ENCODE results near the gene CKS1B.

DNA sequence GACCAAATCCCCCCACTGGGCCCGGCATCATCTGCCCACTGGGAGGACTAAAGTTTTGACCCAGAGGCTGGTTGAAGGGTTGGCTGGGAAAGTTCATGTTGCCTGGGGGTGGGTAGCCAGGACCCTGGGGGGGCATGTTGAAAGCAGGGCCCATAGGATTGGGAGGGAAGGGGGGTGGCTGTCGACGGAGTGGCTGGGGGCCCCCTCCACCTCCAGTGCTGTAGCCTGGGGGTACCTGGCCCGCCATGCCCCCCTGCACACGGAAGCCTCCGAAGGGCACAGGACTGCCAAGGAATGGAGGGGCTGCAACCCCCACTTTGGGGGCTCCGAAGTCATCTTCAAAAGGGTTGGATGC, 15.1 kb upstream of the CKS1B start:
- TF ChIP-seq, protein P1, sequence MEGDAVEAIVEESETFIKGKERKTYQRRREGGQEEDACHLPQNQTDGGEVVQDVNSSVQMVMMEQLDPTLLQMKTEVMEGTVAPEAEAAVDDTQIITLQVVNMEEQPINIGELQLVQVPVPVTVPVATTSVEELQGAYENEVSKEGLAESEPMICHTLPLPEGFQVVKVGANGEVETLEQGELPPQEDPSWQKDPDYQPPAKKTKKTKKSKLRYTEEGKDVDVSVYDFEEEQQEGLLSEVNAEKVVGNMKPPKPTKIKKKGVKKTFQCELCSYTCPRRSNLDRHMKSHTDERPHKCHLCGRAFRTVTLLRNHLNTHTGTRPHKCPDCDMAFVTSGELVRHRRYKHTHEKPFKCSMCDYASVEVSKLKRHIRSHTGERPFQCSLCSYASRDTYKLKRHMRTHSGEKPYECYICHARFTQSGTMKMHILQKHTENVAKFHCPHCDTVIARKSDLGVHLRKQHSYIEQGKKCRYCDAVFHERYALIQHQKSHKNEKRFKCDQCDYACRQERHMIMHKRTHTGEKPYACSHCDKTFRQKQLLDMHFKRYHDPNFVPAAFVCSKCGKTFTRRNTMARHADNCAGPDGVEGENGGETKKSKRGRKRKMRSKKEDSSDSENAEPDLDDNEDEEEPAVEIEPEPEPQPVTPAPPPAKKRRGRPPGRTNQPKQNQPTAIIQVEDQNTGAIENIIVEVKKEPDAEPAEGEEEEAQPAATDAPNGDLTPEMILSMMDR (IDR thresholded peaks at IDR 0.05; ENCODE audit: low read depth, low read length, missing input control), result no peak
- TF ChIP-seq RAD21 (IDR thresholded peaks at IDR 0.05) (no peak), SP1 (IDR thresholded peaks at IDR 0.05) (no peak), EGR1 (IDR thresholded peaks at IDR 0.05; ENCODE audit: low read depth in 2 of 2) (no peak)
- TF ChIP-seq, protein P2, sequence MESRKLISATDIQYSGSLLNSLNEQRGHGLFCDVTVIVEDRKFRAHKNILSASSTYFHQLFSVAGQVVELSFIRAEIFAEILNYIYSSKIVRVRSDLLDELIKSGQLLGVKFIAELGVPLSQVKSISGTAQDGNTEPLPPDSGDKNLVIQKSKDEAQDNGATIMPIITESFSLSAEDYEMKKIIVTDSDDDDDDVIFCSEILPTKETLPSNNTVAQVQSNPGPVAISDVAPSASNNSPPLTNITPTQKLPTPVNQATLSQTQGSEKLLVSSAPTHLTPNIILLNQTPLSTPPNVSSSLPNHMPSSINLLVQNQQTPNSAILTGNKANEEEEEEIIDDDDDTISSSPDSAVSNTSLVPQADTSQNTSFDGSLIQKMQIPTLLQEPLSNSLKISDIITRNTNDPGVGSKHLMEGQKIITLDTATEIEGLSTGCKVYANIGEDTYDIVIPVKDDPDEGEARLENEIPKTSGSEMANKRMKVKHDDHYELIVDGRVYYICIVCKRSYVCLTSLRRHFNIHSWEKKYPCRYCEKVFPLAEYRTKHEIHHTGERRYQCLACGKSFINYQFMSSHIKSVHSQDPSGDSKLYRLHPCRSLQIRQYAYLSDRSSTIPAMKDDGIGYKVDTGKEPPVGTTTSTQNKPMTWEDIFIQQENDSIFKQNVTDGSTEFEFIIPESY (IDR thresholded peaks at IDR 0.05), result no peak
- TF ChIP-seq, protein P3, sequence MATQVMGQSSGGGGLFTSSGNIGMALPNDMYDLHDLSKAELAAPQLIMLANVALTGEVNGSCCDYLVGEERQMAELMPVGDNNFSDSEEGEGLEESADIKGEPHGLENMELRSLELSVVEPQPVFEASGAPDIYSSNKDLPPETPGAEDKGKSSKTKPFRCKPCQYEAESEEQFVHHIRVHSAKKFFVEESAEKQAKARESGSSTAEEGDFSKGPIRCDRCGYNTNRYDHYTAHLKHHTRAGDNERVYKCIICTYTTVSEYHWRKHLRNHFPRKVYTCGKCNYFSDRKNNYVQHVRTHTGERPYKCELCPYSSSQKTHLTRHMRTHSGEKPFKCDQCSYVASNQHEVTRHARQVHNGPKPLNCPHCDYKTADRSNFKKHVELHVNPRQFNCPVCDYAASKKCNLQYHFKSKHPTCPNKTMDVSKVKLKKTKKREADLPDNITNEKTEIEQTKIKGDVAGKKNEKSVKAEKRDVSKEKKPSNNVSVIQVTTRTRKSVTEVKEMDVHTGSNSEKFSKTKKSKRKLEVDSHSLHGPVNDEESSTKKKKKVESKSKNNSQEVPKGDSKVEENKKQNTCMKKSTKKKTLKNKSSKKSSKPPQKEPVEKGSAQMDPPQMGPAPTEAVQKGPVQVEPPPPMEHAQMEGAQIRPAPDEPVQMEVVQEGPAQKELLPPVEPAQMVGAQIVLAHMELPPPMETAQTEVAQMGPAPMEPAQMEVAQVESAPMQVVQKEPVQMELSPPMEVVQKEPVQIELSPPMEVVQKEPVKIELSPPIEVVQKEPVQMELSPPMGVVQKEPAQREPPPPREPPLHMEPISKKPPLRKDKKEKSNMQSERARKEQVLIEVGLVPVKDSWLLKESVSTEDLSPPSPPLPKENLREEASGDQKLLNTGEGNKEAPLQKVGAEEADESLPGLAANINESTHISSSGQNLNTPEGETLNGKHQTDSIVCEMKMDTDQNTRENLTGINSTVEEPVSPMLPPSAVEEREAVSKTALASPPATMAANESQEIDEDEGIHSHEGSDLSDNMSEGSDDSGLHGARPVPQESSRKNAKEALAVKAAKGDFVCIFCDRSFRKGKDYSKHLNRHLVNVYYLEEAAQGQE (IDR thresholded peaks at IDR 0.05), result no peak
